ENCODE measurements around the gene ATP11A. TPM values are rescaled to one million over a fixed set of nuclear protein-coding genes. Genes with fewer than 3 reads are reported as not detected.

The ATP11A gene
- total and polyA plus RNA-seq, 10 of the 15 experiments (the other 5 are each of a cell fraction or from before 2014, with no cell fraction given) = 1.4 to 69.6 (median 14.4) TPM

DNA sequence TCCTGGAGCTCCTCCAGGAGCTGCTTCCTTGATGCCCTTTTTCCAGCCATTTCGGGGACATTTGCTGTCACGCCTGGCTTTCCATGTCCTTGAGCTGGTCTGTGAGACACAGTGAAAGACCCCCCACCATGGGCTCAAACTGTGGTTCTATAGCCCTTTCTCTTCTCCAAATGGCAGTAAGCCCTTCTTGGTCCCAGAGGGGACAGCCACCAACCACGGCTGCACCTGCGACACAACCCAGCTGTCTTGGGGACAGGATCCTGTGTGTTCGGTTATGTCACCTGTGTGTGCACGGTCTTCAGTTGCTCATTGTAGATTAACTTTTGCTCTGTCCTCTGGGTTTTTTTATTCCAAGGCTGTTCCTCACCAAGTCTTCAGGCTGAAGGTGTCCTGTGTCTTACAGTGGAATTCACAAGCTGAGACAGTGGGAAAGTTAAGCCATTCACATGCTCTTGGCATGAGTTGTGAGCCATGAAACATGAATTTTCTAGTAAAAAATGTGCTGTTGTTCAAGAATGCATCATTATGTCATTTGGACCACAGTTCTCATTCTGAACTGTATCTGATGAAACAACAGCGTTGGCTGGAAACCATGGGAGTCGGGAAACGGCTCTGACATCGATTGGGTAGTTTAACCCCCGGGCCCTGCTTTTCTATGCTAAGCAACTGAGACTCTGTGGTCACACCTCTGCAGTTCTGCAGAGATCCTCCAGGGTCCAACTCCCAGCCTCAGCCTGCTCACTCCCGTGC, 149.7 kb downstream of the ATP11A start:
- FAIRE-seq (no peak), ATAC-seq (no peak), DNase-seq (ENCODE audit: low read depth, low spot score) (no peak)
- no peaks in the 10 kb centered on the region for H3K4me1 ChIP-seq (ENCODE audit: control insufficient read depth, insufficient read depth, low read length)
- no peaks in the 10 kb centered on the region for H4K20me1 ChIP-seq (ENCODE audit: control insufficient read depth, insufficient read depth)
- peaks cover 4 to 15% of the 10 kb centered on the region in 2 experiments; a peak in 3 of 4 replicates for H3K36me3 ChIP-seq (ENCODE audit: control insufficient read depth in 2 of 2, insufficient read depth in 2 of 2, low read length in 1 of 2)
- no peak overlapping the region for H3K4me2 ChIP-seq (ENCODE audit: control insufficient read depth, insufficient read depth)
- ChIA-PET POLR2A (no interaction called here), SMC1A (ENCODE audit: uncharacterized antibody, unreplicated experiment) (no interaction called here), RAD21 (ENCODE audit: unreplicated experiment) (no interaction called here), CTCF (no interaction called here)
- no TSS peak for BruUV-seq (replicated peaks)
- in situ Hi-C loops (cut with MboI) (no loop called here), intact Hi-C loops (cut with micrococcal nuclease; ENCODE audit: unreplicated experiment) (no loop called here)
- no peaks in the 10 kb centered on the region for H3K9me3 ChIP-seq (replicated peaks; ENCODE audit: control insufficient read depth, insufficient read depth, low read length)
- H3K27ac ChIP-seq (ENCODE audit: control insufficient read depth, insufficient read depth) = no peak overlapping the region
- H3K79me2 ChIP-seq (ENCODE audit: control insufficient read depth, insufficient read depth, low read length) = no peaks in the 10 kb centered on the region
- no peaks in the 10 kb centered on the region for H3K27me3 ChIP-seq (replicated peaks in 1 of 2; ENCODE audit: control insufficient read depth in 2 of 2, insufficient read depth in 2 of 2, low read length in 1 of 2)
- no peak for TF ChIP-seq JUND (IDR thresholded peaks at IDR 0.05; ENCODE audit: low read depth, low read length)
- no peak for TF ChIP-seq RB1 (IDR thresholded peaks at IDR 0.05; ENCODE audit: borderline replicate concordance)
- no peak for TF ChIP-seq SRF (IDR thresholded peaks at IDR 0.05; ENCODE audit: low read depth in 2 of 2, low read length in 2 of 2)
- TF ChIP-seq IRF4 (IDR thresholded peaks at IDR 0.05; ENCODE audit: low read depth, low read length) = no peak
- no peak for TF ChIP-seq DPF2 (IDR thresholded peaks at IDR 0.05)
- TF ChIP-seq, protein P1, sequence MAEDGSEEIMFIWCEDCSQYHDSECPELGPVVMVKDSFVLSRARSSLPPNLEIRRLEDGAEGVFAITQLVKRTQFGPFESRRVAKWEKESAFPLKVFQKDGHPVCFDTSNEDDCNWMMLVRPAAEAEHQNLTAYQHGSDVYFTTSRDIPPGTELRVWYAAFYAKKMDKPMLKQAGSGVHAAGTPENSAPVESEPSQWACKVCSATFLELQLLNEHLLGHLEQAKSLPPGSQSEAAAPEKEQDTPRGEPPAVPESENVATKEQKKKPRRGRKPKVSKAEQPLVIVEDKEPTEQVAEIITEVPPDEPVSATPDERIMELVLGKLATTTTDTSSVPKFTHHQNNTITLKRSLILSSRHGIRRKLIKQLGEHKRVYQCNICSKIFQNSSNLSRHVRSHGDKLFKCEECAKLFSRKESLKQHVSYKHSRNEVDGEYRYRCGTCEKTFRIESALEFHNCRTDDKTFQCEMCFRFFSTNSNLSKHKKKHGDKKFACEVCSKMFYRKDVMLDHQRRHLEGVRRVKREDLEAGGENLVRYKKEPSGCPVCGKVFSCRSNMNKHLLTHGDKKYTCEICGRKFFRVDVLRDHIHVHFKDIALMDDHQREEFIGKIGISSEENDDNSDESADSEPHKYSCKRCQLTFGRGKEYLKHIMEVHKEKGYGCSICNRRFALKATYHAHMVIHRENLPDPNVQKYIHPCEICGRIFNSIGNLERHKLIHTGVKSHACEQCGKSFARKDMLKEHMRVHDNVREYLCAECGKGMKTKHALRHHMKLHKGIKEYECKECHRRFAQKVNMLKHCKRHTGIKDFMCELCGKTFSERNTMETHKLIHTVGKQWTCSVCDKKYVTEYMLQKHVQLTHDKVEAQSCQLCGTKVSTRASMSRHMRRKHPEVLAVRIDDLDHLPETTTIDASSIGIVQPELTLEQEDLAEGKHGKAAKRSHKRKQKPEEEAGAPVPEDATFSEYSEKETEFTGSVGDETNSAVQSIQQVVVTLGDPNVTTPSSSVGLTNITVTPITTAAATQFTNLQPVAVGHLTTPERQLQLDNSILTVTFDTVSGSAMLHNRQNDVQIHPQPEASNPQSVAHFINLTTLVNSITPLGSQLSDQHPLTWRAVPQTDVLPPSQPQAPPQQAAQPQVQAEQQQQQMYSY (CRISPR knock-in tag; IDR thresholded peaks at IDR 0.05) = no peak
- TF ChIP-seq RCOR1 (conservative IDR thresholded peaks at IDR 0.05; ENCODE audit: low read depth, low read length) = no peak
- no peak for TF ChIP-seq YY1 (IDR thresholded peaks at IDR 0.05; ENCODE audit: low read depth, low read length)
- no peak for TF ChIP-seq TAF1 (IDR thresholded peaks at IDR 0.05; ENCODE audit: borderline replicate concordance, low read depth, low read length)
- TF ChIP-seq EP300 (IDR thresholded peaks at IDR 0.05; ENCODE audit: borderline replicate concordance in 1 of 2, control insufficient read depth in 1 of 2, low read depth in 2 of 2, low read length in 2 of 2) = no peak
- no peak for TF ChIP-seq ZZZ3 (IDR thresholded peaks at IDR 0.05; ENCODE audit: control insufficient read depth, insufficient read length, low read depth)
- H3K9ac ChIP-seq (ENCODE audit: control insufficient read depth, insufficient read depth, low read length) = no peak overlapping the region
- 70% methylated on average over 11 of the region's 12 CpGs for WGBS (ENCODE audit: insufficient coverage, insufficient replicate concordance, low lambda C conversion rate, missing lambda C conversion rate)
- no peak overlapping the region for H3K4me3 ChIP-seq
- H2AFZ ChIP-seq (ENCODE audit: control insufficient read depth, low read depth, low read length) = no peak overlapping the region

Data from GM12878 (cell line).